HG03175 (cell line): ENCODE data around the gene CDK5RAP1.

Experiments
- ATAC-seq: cut with Tn5 transposase; IDR thresholded peaks from one replicate; pipeline ENCODE4 v1.9.1; 2021; ENCODE audit warnings: mild to moderate bottlenecking, moderate library complexity; ENCODE audit not compliant: unreplicated experiment

The CDK5RAP1 gene

GRCh38 chr20:33336375-33336774 lies 64.9 kb downstream of the CDK5RAP1 start:
- ATAC-seq, result no peak

GRCh38 chr20:33334111-33334510 lies 67.2 kb downstream of the CDK5RAP1 start:
- no peak for ATAC-seq

GRCh38 chr20:33333616-33334015 lies 67.7 kb downstream of the CDK5RAP1 start:
- no peak for ATAC-seq

- ATAC-seq, result no peak
These were observed 68.3 kb downstream of the CDK5RAP1 start for GRCh38 chr20:33332905-33333456.

GRCh38 chr20:33328157-33329137 lies 72.9 kb downstream of the CDK5RAP1 start:
- ATAC-seq, result no peak

- ATAC-seq, result no peak
These were observed 76.0 kb downstream of the CDK5RAP1 start for GRCh38 chr20:33325350-33325749.

GRCh38 chr20:33323236-33323635 lies 78.1 kb downstream of the CDK5RAP1 start:
- ATAC-seq, result no peak

GRCh38 chr20:33322456-33322855 lies 78.9 kb downstream of the CDK5RAP1 start:
- ATAC-seq, result no peak

- no peak for ATAC-seq
These were observed 81.3 kb downstream of the CDK5RAP1 start for GRCh38 chr20:33320006-33320405.

GRCh38 chr20:33318096-33318429 lies 83.3 kb downstream of the CDK5RAP1 start:
- ATAC-seq, result no peak

- ATAC-seq, result no peak
These were observed 83.8 kb downstream of the CDK5RAP1 start for GRCh38 chr20:33317424-33318095.

- no peak for ATAC-seq
These were observed 84.4 kb downstream of the CDK5RAP1 start for GRCh38 chr20:33316958-33317357.

GRCh38 chr20:33316343-33316742 lies 85.0 kb downstream of the CDK5RAP1 start:
- no peak for ATAC-seq

GRCh38 chr20:33313686-33314314 lies 87.5 kb downstream of the CDK5RAP1 start:
- ATAC-seq, result no peak

- no peak for ATAC-seq
These were observed 88.7 kb downstream of the CDK5RAP1 start for GRCh38 chr20:33312583-33312982.

- ATAC-seq, result no peak
These were observed 89.3 kb downstream of the CDK5RAP1 start for GRCh38 chr20:33311996-33312395.

GRCh38 chr20:33311011-33311410 lies 90.3 kb downstream of the CDK5RAP1 start:
- no peak for ATAC-seq

- ATAC-seq, result no peak
These were observed 90.9 kb downstream of the CDK5RAP1 start for GRCh38 chr20:33310327-33310899.

GRCh38 chr20:33309631-33310030 lies 91.7 kb downstream of the CDK5RAP1 start:
- no peak for ATAC-seq
